Esophagus squamous epithelium (tissue), 4 donors: ENCODE measurements around the gene SUSD2.
"Not testable (repeated sequence)": the region's sequence is repeated elsewhere in the genome, so short reads cannot be mapped to it uniquely, and the experiment has no call there.

ENCODE experiments used
- CTCF ChIP-seq, 6 experiments: fragments of 450-650 bp in 4 of 6; fragments of 200-600 bp in 2 of 6; sonication (generic) in 2 of 6; IDR thresholded peaks; one replicate each; pipeline ENCODE4 v1.5.1; 2016 to 2019; ENCODE audit warnings: antibody characterized with exemption in 6 of 6, mild to moderate bottlenecking in 4 of 6, moderate library complexity in 4 of 6
- POLR2A ChIP-seq, 4 donors: fragments of 450-650 bp; IDR thresholded peaks; one replicate each; pipeline ENCODE4 v1.6.1; 2017; ENCODE audit warnings: antibody characterized with exemption in 4 of 4, mild to moderate bottlenecking in 4 of 4, moderate library complexity in 3 of 4

DNA sequence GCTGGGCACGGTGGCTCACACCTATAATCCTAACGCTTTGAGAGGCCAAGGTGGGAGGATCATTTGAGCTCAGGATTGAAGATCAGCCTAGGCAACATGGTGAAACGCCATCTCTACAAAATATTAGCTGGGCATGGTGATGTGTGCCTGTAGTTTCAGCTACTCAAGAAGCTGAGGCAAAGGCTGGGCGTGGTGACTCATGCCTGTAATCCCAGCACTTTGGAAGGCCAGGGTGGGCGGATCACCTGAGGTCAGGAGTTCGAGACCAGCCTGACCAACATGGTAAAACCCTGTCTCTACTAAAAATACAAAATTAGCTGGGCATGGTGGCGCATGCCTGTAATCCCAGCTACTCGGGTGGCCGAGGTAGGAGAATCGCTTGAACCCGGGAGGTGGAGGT is 29.1 kb downstream of the SUSD2 start:
- TF ChIP-seq CTCF, POLR2A (IDR thresholded peaks at IDR 0.05): not testable (repeated sequence)
